ENCODE data around the gene MIPEP. TPM values are rescaled to one million over a fixed set of nuclear protein-coding genes. Genes with fewer than 3 reads are reported as not detected.

The MIPEP gene
- total and polyA plus RNA-seq, 2 donors, result 12.6 to 16.6 TPM

- Histone ChIP-seq H3K4me3 (ENCODE audit: low read depth, low read length) (no peak overlapping the region), H3K27ac (ENCODE audit: low read depth) (peak overlapping the region; percentile 38), H3K4me1 (ENCODE audit: insufficient read depth) (no peaks in the 10 kb centered on the region), H3K36me3 (ENCODE audit: insufficient read depth) (no peaks in the 10 kb centered on the region)
- 89% methylated on average over 5 of the region's 5 CpGs for WGBS
- DNase-seq (ENCODE audit: extremely low spot score), result no peak
Measured at GRCh38 chr13:23701186-23701585, 188.0 kb downstream of the MIPEP start.

GRCh38 chr13:23699271-23699670, 189.9 kb downstream of the MIPEP start:
- no peak for DNase-seq (ENCODE audit: extremely low spot score)
- no peak overlapping the region for H3K27ac ChIP-seq (ENCODE audit: low read depth)
- WGBS, result 93% methylated on average over 2 of the region's 2 CpGs
- H3K36me3 ChIP-seq (ENCODE audit: insufficient read depth), result no peaks in the 10 kb centered on the region
- H3K4me1 ChIP-seq (ENCODE audit: insufficient read depth), result no peaks in the 10 kb centered on the region
- no peak overlapping the region for H3K4me3 ChIP-seq (ENCODE audit: low read depth, low read length)

GRCh38 chr13:23697772-23698313, 191.4 kb downstream of the MIPEP start:
- Histone ChIP-seq H3K4me3 (ENCODE audit: low read depth, low read length) (no peak overlapping the region), H3K27ac (ENCODE audit: low read depth) (no peak overlapping the region), H3K36me3 (ENCODE audit: insufficient read depth) (no peaks in the 10 kb centered on the region), H3K4me1 (ENCODE audit: insufficient read depth) (no peaks in the 10 kb centered on the region)
- whole genome bisulfite sequencing, result 93% methylated on average over 1 of the region's 1 CpG
- DNase-seq (ENCODE audit: extremely low spot score), result no peak

- Histone ChIP-seq H3K4me1 (ENCODE audit: insufficient read depth) (no peaks in the 10 kb centered on the region), H3K27ac (ENCODE audit: low read depth) (no peak overlapping the region), H3K36me3 (ENCODE audit: insufficient read depth) (no peaks in the 10 kb centered on the region), H3K4me3 (ENCODE audit: low read depth, low read length) (no peak overlapping the region)
- DNase-seq (ENCODE audit: extremely low spot score), result no peak
- 79% methylated on average over 5 of the region's 5 CpGs for WGBS
Measured at GRCh38 chr13:23696610-23697009, 192.6 kb downstream of the MIPEP start.

- 42% methylated on average over 46 of the region's 46 CpGs for WGBS
- Histone ChIP-seq H3K27ac (ENCODE audit: low read depth) (no peak overlapping the region), H3K4me3 (ENCODE audit: low read depth, low read length) (no peak overlapping the region), H3K4me1 (ENCODE audit: insufficient read depth) (no peaks in the 10 kb centered on the region), H3K36me3 (ENCODE audit: insufficient read depth) (no peaks in the 10 kb centered on the region)
- DNase-seq (ENCODE audit: extremely low spot score), result no peak
Measured at GRCh38 chr13:23695711-23696464, 193.3 kb downstream of the MIPEP start.

- DNase-seq (ENCODE audit: extremely low spot score), result no peak
- H3K4me1 ChIP-seq (ENCODE audit: insufficient read depth), result no peaks in the 10 kb centered on the region
- no peaks in the 10 kb centered on the region for H3K36me3 ChIP-seq (ENCODE audit: insufficient read depth)
- H3K27ac ChIP-seq (ENCODE audit: low read depth), result no peak overlapping the region
- WGBS, result 71% methylated on average over 28 of the region's 28 CpGs
- H3K4me3 ChIP-seq (ENCODE audit: low read depth, low read length), result no peak overlapping the region
Measured at GRCh38 chr13:23695196-23695595, 194.0 kb downstream of the MIPEP start.

- H3K4me3 ChIP-seq (ENCODE audit: low read depth, low read length), result no peak overlapping the region
- H3K27ac ChIP-seq (ENCODE audit: low read depth), result no peak overlapping the region
- no peaks in the 10 kb centered on the region for H3K36me3 ChIP-seq (ENCODE audit: insufficient read depth)
- WGBS, result 72% methylated on average over 3 of the region's 3 CpGs
- H3K4me1 ChIP-seq (ENCODE audit: insufficient read depth), result no peaks in the 10 kb centered on the region
- DNase-seq (ENCODE audit: extremely low spot score), result no peak
Measured at GRCh38 chr13:23692816-23693215, 196.4 kb downstream of the MIPEP start.

- no peak overlapping the region for H3K27ac ChIP-seq (ENCODE audit: low read depth)
- DNase-seq (ENCODE audit: extremely low spot score), result no peak
- H3K4me1 ChIP-seq (ENCODE audit: insufficient read depth), result no peaks in the 10 kb centered on the region
- H3K4me3 ChIP-seq (ENCODE audit: low read depth, low read length), result no peak overlapping the region
- 62% methylated on average over 3 of the region's 3 CpGs for WGBS
- no peaks in the 10 kb centered on the region for H3K36me3 ChIP-seq (ENCODE audit: insufficient read depth)
Measured at GRCh38 chr13:23690668-23691067, 198.5 kb downstream of the MIPEP start.

GRCh38 chr13:23688336-23688735, 200.9 kb downstream of the MIPEP start:
- H3K27ac ChIP-seq (ENCODE audit: low read depth), result no peak overlapping the region
- H3K4me1 ChIP-seq (ENCODE audit: insufficient read depth), result no peaks in the 10 kb centered on the region
- 82% methylated on average over 3 of the region's 3 CpGs for WGBS
- no peak for DNase-seq (ENCODE audit: extremely low spot score)
- H3K36me3 ChIP-seq (ENCODE audit: insufficient read depth), result no peaks in the 10 kb centered on the region
- no peak overlapping the region for H3K4me3 ChIP-seq (ENCODE audit: low read depth, low read length)

- H3K4me3 ChIP-seq (ENCODE audit: low read depth, low read length), result no peak overlapping the region
- WGBS, result 91% methylated on average over 5 of the region's 5 CpGs
- DNase-seq (ENCODE audit: extremely low spot score), result no peak
- no peaks in the 10 kb centered on the region for H3K4me1 ChIP-seq (ENCODE audit: insufficient read depth)
- H3K36me3 ChIP-seq (ENCODE audit: insufficient read depth), result no peaks in the 10 kb centered on the region
- no peak overlapping the region for H3K27ac ChIP-seq (ENCODE audit: low read depth)
Measured at GRCh38 chr13:23687614-23688013, 201.6 kb downstream of the MIPEP start.

GRCh38 chr13:23686948-23687347, 202.3 kb downstream of the MIPEP start:
- H3K36me3 ChIP-seq (ENCODE audit: insufficient read depth), result no peaks in the 10 kb centered on the region
- H3K4me3 ChIP-seq (ENCODE audit: low read depth, low read length), result no peak overlapping the region
- H3K27ac ChIP-seq (ENCODE audit: low read depth), result no peak overlapping the region
- no peak for DNase-seq (ENCODE audit: extremely low spot score)
- no peaks in the 10 kb centered on the region for H3K4me1 ChIP-seq (ENCODE audit: insufficient read depth)
- WGBS, result 97% methylated on average over 3 of the region's 3 CpGs

- no peaks in the 10 kb centered on the region for H3K36me3 ChIP-seq (ENCODE audit: insufficient read depth)
- no peaks in the 10 kb centered on the region for H3K4me1 ChIP-seq (ENCODE audit: insufficient read depth)
- DNase-seq (ENCODE audit: extremely low spot score), result no peak
- H3K4me3 ChIP-seq (ENCODE audit: low read depth, low read length), result no peak overlapping the region
- no peak overlapping the region for H3K27ac ChIP-seq (ENCODE audit: low read depth)
- 61% methylated on average over 1 of the region's 1 CpG for WGBS
Measured at GRCh38 chr13:23685416-23685815, 203.8 kb downstream of the MIPEP start.

GRCh38 chr13:23684647-23685046, 204.6 kb downstream of the MIPEP start:
- Histone ChIP-seq H3K36me3 (ENCODE audit: insufficient read depth) (no peaks in the 10 kb centered on the region), H3K4me3 (ENCODE audit: low read depth, low read length) (no peak overlapping the region), H3K27ac (ENCODE audit: low read depth) (no peak overlapping the region), H3K4me1 (ENCODE audit: insufficient read depth) (no peaks in the 10 kb centered on the region)
- WGBS, result 97% methylated on average over 2 of the region's 2 CpGs
- no peak for DNase-seq (ENCODE audit: extremely low spot score)

- 77% methylated on average over 4 of the region's 4 CpGs for WGBS
- no peak for DNase-seq (ENCODE audit: extremely low spot score)
- H3K4me3 ChIP-seq (ENCODE audit: low read depth, low read length), result no peak overlapping the region
- no peaks in the 10 kb centered on the region for H3K36me3 ChIP-seq (ENCODE audit: insufficient read depth)
- H3K4me1 ChIP-seq (ENCODE audit: insufficient read depth), result no peaks in the 10 kb centered on the region
- no peak overlapping the region for H3K27ac ChIP-seq (ENCODE audit: low read depth)
Measured at GRCh38 chr13:23683084-23683483, 206.1 kb downstream of the MIPEP start.

Data from urinary bladder (tissue), 4 donors.